ENCODE results near the gene CRX.
"Not testable (repeated sequence)": the region's sequence is repeated elsewhere in the genome, so short reads cannot be mapped to it uniquely, and the experiment has no call there.

- not testable (repeated sequence) for TF ChIP-seq POLR2A, CTCF (IDR thresholded peaks at IDR 0.05)
These were observed 57.6 kb downstream of the CRX start for GRCh38 chr19:47879385-47879784.

Data from ovary (tissue), 3 donors.